ENCODE results near the gene TIAL1.
A peak's percentile ranks its signal among the peaks of the same experiment; 100 is the strongest.
"Not testable (repeated sequence)": the region's sequence is repeated elsewhere in the genome, so short reads cannot be mapped to it uniquely, and the experiment has no call there.

Gene TIAL1

DNA sequence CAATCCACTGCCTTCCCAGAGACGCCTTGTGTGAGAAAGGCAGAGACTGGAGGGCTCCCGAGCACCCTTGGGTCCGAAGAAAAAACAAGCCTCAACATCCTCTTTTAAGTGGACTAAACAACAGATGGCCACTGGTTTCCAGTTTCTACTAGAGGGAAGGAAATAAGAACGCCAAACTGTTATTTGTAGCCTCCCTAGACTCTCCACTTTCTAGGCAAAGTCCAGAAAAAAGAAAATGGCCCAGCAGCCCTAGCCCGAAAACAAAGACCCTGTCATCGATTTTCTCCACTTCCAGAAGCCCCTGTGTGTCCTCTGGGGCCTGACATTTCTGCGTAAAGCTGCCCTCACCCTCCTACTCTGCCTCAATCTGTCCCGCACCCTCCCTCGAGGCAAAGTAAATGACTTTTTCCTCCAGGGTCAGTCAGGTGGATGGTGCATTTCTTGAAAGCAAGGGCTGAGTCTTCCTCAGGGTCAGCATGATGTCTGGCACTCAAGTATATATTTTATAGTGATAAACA, 60.2 kb downstream of the TIAL1 start:
- H3K4me3 ChIP-seq (replicated peaks; ENCODE audit: low read depth, low read length): no peak overlapping the region
- DNase-seq (ENCODE audit: extremely low read depth, low read depth): no peak
- TF ChIP-seq, protein P1, sequence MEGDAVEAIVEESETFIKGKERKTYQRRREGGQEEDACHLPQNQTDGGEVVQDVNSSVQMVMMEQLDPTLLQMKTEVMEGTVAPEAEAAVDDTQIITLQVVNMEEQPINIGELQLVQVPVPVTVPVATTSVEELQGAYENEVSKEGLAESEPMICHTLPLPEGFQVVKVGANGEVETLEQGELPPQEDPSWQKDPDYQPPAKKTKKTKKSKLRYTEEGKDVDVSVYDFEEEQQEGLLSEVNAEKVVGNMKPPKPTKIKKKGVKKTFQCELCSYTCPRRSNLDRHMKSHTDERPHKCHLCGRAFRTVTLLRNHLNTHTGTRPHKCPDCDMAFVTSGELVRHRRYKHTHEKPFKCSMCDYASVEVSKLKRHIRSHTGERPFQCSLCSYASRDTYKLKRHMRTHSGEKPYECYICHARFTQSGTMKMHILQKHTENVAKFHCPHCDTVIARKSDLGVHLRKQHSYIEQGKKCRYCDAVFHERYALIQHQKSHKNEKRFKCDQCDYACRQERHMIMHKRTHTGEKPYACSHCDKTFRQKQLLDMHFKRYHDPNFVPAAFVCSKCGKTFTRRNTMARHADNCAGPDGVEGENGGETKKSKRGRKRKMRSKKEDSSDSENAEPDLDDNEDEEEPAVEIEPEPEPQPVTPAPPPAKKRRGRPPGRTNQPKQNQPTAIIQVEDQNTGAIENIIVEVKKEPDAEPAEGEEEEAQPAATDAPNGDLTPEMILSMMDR (IDR thresholded peaks at IDR 0.05; ENCODE audit: low read depth, low read length, missing control alignments): no peak

DNA sequence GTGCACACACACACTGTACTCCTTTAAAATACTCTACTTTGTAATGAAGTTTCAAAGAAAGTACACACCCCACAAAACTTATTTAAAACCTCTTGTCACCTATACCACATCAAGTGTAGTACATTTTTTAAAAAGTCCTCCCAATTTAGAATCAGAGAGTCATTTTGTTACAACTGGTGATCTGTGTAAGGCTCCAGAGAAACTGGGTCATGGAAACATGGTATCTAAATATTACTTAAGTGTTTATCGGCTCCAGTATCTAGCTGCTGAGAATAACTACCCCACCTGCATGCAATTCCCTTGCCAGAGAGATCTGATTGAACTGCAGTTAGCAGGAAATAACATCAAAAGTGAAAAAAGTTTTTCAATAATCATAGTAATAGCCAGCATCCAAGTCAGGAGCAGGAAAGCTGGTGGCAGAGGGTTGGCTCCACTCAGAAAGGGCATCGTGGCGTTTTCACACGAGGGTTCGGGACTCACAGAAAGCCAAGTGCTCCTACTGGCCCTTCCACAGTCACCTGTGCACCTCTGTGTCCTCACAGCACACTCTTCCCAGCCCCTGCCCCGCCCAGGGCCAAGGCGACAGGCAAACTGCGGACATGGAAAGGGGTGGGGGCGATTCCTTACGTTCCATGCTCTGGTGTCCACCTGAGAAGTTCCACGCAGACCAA, 60.8 kb downstream of the TIAL1 start:
- DNase-seq (ENCODE audit: extremely low read depth, low read depth): no peak

GRCh38 chr10:119535305-119535704, 61.5 kb downstream of the TIAL1 start:
- H3K4me3 ChIP-seq (replicated peaks; ENCODE audit: low read depth, low read length): no peak overlapping the region
- no peak for DNase-seq (ENCODE audit: extremely low read depth, low read depth)
- TF ChIP-seq, protein P1 (IDR thresholded peaks at IDR 0.05; ENCODE audit: low read depth, low read length, missing control alignments): no peak

More for the DNA sequence above, 60.8 kb downstream of the TIAL1 start:
- no peak overlapping the region for H3K4me3 ChIP-seq (replicated peaks; ENCODE audit: low read depth, low read length)
- TF ChIP-seq, protein P1 (IDR thresholded peaks at IDR 0.05; ENCODE audit: low read depth, low read length, missing control alignments): no peak

- TF ChIP-seq, protein P1 (IDR thresholded peaks at IDR 0.05; ENCODE audit: low read depth, low read length, missing control alignments): no peak
- no peak for DNase-seq (ENCODE audit: extremely low read depth, low read depth)
- H3K4me3 ChIP-seq (replicated peaks; ENCODE audit: low read depth, low read length): no peak overlapping the region
These were observed 63.3 kb downstream of the TIAL1 start for GRCh38 chr10:119533473-119533872.

- not testable (repeated sequence) for H3K4me3 ChIP-seq (replicated peaks; ENCODE audit: low read depth, low read length); DNase-seq (ENCODE audit: extremely low read depth, low read depth)
These were observed 64.0 kb downstream of the TIAL1 start for GRCh38 chr10:119532791-119533190.

DNA sequence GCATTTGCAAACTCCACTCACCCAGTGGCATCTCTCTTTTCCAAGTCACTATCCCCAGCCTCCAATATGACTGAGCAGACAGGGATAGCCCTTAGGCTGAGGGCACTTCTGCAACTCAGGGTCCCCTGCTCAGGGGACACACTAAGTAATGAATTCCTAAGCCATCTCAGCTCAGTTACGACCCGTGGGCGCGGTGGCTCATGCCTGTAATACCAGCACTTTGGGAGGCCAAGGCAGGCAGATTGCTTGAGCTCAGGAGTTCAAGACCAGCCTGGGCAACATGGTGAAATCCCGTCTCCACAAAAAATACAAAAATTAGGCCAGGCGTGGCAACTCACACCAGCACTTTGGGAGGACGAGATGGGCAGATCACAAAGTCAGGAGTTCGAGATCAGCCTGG, 64.5 kb downstream of the TIAL1 start:
- H3K4me3 ChIP-seq (replicated peaks; ENCODE audit: low read depth, low read length): not testable (repeated sequence)

GRCh38 chr10:119531067-119531466, 65.7 kb downstream of the TIAL1 start:
- no peak overlapping the region for H3K4me3 ChIP-seq (replicated peaks; ENCODE audit: low read depth, low read length)
- DNase-seq (ENCODE audit: extremely low read depth, low read depth): no peak
- TF ChIP-seq, protein P1 (IDR thresholded peaks at IDR 0.05; ENCODE audit: low read depth, low read length, missing control alignments): no peak

More for the DNA sequence above, 64.5 kb downstream of the TIAL1 start:
- not testable (repeated sequence) for DNase-seq (ENCODE audit: extremely low read depth, low read depth)

DNA sequence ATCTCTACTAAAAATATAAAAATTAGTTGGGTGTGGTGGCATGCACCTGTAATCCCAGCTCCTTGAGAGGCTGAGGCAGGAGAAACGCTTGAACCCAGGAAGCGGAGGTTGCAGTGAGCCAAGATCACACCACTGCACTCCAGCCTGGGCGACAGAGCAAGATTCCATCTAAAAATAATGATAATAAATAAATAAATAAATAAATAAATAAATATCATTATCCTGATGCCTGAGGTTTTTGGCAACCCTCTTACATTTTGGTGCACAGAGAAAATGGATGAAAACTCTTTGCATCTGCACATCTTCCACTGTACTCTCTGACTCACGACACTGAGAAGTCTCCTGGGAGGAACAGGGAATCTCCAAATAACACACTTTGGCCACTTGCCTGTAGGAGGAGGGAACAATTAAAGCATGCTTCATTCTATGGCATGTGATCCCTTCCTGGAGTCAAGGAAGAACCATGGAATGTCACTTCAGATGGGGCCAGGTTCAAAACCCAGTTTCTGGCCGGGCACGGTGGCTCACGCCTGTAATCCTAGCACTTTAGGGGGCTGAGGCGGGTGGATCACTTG, 68.0 kb downstream of the TIAL1 start:
- peak; percentile 77 for DNase-seq (ENCODE audit: extremely low read depth, low read depth)
- H3K4me3 ChIP-seq (replicated peaks; ENCODE audit: low read depth, low read length): not testable (repeated sequence)
